Myometrial cell (primary cell): ENCODE results near the gene KCNF1. TPM values are rescaled to one million over a fixed set of nuclear protein-coding genes. Genes with fewer than 3 reads are reported as not detected.

Experiments used
- total RNA-seq: library from RNA; depleted of rRNA; stranded (reverse); fragments of >200 nt; gene quantifications from 2 replicates; pipeline ENCODE4 v1.2.3, GENCODE V29; 2015

The KCNF1 gene
- total RNA-seq: not detected in 2 replicates

GRCh38 chr2:10911291-10912075 lies at the start of gene KCNF1:
Gene KCNF1 (plus strand): TSS chr2:10911934. CDS start chr2:10912427, 493 bp downstream.

Other genes with a start within 250 kb of the KCNF1 start
- 28.4 and 50.5 TPM in 2 replicates for gene NOL10, start 222.0 kb upstream of the KCNF1 start, total RNA-seq
- 0.18 TPM in 1 of 2 replicates, not detected in the other for gene ATP6V1C2, start 190.3 kb upstream of the KCNF1 start, total RNA-seq
- gene PDIA6, start 99.1 kb upstream of the KCNF1 start, total RNA-seq: 440 and 508 TPM in 2 replicates
- gene SLC66A3, start 243.5 kb downstream of the KCNF1 start, total RNA-seq: 39.3 and 67.5 TPM in 2 replicates